GM19240 (cell line): ENCODE results near the gene DPPA5.
"Not testable (repeated sequence)": the region's sequence is repeated elsewhere in the genome, so short reads cannot be mapped to it uniquely, and the experiment has no call there.

Source experiments
- DNase-seq: peaks from one replicate; pipeline ENCODE4 v3.0.0; 2011; ENCODE audit warnings: low spot score; ENCODE audit not compliant: insufficient read length

The DPPA5 gene

GRCh38 chr6:73364121-73364520, 10.0 kb upstream of the DPPA5 start:
- DNase-seq, result no peak

GRCh38 chr6:73363537-73363875, 9.4 kb upstream of the DPPA5 start:
- DNase-seq, result no peak

- no peak for DNase-seq
Observed at GRCh38 chr6:73362869-73363536, 8.9 kb upstream of the DPPA5 start.

- no peak for DNase-seq
Observed at GRCh38 chr6:73362358-73362757, 8.3 kb upstream of the DPPA5 start, which contains the start of gene KHDC3L. TSS of gene KHDC3L (plus strand) at chr6:73362658. CDS start at chr6:73362730, 72 bp downstream.

DNA sequence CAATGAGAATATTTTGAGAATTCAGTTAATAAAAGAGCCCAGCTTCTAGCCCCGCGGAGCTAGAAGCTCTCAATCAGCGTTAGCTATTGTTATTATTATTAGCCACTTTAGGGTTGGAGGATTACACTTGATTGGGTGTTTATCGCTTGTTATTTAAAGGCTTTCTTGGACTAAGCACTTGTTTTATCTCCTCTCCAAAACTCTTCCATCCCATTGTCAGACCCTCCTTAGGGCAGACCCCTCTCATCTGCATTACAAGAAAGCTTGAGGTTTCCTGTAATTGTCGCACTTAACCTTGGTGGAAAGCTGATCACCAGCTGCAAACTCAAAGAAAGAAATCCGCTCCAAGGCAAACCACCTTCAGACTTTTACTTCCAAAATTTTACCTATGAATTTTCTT, 4.8 kb downstream of the DPPA5 start:
- DNase-seq, result no peak

DNA sequence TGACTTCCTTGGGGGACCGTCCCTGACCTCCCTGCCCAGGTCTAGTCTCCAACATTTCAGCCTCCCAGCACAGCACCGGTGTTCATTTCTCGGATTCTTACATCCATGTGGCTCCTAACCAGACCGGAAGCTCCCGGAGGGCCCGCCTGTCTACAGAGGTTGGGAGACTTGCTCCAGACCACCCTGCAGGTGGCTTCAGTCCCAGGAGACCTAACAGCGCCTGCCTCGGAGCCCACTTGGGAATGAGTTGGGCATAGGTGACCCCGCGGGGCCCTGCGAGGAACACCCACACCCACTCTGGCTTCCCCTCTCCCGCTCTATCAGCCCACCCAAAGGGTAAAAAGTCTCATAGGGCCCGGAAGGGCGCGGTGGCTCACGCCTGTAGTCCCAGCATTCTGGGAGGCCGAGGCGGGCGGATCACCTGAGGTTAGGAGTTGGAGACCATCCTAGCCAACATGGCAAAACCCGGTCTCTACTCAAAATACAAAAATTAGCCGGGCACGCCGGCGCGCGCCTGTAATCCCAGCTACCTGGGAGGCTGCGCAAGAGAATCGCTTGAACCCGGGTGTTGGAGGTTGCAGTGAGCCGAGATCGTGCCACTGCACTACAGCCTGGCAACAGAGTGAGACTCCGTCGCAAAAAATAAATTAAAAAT, 5.4 kb downstream of the DPPA5 start:
- no peak for DNase-seq

GRCh38 chr6:73343164-73343563, 10.9 kb downstream of the DPPA5 start:
- DNase-seq, result no peak

DNA sequence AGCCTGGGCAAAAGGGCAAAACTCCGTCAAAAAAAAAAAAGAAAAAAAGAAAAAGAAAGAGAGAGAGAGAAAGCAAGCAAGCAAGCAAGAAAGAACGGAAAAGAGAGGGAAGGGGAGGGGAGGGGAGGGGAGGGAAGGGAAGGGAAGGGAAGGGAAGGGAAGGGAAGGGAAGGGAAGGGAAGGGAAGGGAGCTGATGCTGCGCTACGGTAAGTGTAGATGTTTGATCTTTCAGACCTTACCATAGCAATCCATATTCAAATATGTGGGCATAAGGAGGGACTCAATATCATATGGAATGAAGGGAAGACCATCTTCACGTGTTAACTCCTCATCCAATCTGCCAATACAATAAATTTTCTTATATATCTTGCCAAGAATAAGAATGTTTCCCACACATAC, 11.9 kb downstream of the DPPA5 start:
- DNase-seq, result no peak

DNA sequence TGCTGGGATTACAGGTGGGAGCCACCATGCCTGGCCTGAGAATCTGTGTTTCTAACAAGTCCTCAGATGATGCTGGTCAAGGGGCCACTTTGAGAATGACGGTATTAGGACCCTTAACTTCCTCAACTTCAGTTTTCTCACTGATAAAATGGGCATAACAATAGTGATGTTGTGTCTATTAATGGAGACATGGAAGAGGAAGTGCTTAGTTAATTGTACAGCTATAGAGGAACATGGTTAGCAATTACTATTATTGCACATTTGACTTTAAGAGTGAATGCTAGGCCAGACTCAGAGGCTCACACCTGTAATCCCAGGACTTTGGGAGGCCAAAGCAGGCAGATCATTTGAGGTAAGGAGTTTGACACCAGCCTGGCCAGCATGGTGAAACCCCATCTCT, 12.7 kb downstream of the DPPA5 start:
- no peak for DNase-seq

- no peak for DNase-seq
Observed at GRCh38 chr6:73340048-73340447, 14.0 kb downstream of the DPPA5 start.

GRCh38 chr6:73339340-73339739, 14.7 kb downstream of the DPPA5 start:
- no peak for DNase-seq

- DNase-seq, result no peak
Observed at GRCh38 chr6:73329201-73329600, 24.9 kb downstream of the DPPA5 start.

- DNase-seq, result no peak
Observed at GRCh38 chr6:73328790-73329189, 25.3 kb downstream of the DPPA5 start.

- DNase-seq, result no peak
Observed at GRCh38 chr6:73325656-73326055, 28.4 kb downstream of the DPPA5 start.

GRCh38 chr6:73323323-73323722, 30.8 kb downstream of the DPPA5 start:
- DNase-seq, result no peak

- DNase-seq, result no peak
Observed at GRCh38 chr6:73314577-73315492, 39.2 kb downstream of the DPPA5 start.

- DNase-seq, result not testable (repeated sequence)
Observed at GRCh38 chr6:73310503-73310845, 43.6 kb downstream of the DPPA5 start.

GRCh38 chr6:73309785-73310502, 44.1 kb downstream of the DPPA5 start:
- DNase-seq, result peak; percentile 79

- no peak for DNase-seq
Observed at GRCh38 chr6:73309535-73309784, 44.6 kb downstream of the DPPA5 start.

GRCh38 chr6:73308712-73309534, 45.2 kb downstream of the DPPA5 start:
- DNase-seq, result no peak

GRCh38 chr6:73303773-73304172, 50.3 kb downstream of the DPPA5 start:
- not testable (repeated sequence) for DNase-seq
